ENCODE measurements around the gene GPC6.

GRCh38 chr13:94431574-94431973 is 1205.0 kb downstream of the GPC6 start:
- no peak for TF ChIP-seq ZNF292 (tag by site-specific recombination; IDR thresholded peaks at IDR 0.05; ENCODE audit: borderline replicate concordance, low read depth)
- TF ChIP-seq, protein P1, sequence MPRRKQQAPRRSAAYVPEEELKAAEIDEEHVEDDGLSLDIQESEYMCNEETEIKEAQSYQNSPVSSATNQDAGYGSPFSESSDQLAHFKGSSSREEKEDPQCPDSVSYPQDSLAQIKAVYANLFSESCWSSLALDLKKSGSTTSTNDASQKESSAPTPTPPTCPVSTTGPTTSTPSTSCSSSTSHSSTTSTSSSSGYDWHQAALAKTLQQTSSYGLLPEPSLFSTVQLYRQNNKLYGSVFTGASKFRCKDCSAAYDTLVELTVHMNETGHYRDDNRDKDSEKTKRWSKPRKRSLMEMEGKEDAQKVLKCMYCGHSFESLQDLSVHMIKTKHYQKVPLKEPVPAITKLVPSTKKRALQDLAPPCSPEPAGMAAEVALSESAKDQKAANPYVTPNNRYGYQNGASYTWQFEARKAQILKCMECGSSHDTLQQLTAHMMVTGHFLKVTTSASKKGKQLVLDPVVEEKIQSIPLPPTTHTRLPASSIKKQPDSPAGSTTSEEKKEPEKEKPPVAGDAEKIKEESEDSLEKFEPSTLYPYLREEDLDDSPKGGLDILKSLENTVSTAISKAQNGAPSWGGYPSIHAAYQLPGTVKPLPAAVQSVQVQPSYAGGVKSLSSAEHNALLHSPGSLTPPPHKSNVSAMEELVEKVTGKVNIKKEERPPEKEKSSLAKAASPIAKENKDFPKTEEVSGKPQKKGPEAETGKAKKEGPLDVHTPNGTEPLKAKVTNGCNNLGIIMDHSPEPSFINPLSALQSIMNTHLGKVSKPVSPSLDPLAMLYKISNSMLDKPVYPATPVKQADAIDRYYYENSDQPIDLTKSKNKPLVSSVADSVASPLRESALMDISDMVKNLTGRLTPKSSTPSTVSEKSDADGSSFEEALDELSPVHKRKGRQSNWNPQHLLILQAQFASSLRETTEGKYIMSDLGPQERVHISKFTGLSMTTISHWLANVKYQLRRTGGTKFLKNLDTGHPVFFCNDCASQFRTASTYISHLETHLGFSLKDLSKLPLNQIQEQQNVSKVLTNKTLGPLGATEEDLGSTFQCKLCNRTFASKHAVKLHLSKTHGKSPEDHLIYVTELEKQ (tag by site-specific recombination; IDR thresholded peaks at IDR 0.05; ENCODE audit: borderline replicate concordance), result no peak
- TF ChIP-seq CTCF (tag by site-specific recombination; IDR thresholded peaks at IDR 0.05), result no peak
- TF ChIP-seq KLF16 (tag by site-specific recombination; IDR thresholded peaks at IDR 0.05), result no peak
- no peak for TF ChIP-seq ZNF138 (tag by site-specific recombination; IDR thresholded peaks at IDR 0.05; ENCODE audit: borderline replicate concordance)
- TF ChIP-seq IKZF3 (tag by site-specific recombination; IDR thresholded peaks at IDR 0.05), result no peak
- TF ChIP-seq HOXA7 (CRISPR knock-in tag; IDR thresholded peaks at IDR 0.05; ENCODE audit: borderline replicate concordance), result no peak
- TF ChIP-seq, protein P2, sequence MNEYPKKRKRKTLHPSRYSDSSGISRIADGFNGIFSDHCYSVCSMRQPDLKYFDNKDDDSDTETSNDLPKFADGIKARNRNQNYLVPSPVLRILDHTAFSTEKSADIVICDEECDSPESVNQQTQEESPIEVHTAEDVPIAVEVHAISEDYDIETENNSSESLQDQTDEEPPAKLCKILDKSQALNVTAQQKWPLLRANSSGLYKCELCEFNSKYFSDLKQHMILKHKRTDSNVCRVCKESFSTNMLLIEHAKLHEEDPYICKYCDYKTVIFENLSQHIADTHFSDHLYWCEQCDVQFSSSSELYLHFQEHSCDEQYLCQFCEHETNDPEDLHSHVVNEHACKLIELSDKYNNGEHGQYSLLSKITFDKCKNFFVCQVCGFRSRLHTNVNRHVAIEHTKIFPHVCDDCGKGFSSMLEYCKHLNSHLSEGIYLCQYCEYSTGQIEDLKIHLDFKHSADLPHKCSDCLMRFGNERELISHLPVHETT (tag by site-specific recombination; IDR thresholded peaks at IDR 0.05), result no peak
- no peak for TF ChIP-seq TRIM28 (IDR thresholded peaks at IDR 0.05; ENCODE audit: borderline replicate concordance, low read length)
- TF ChIP-seq ZNF121 (tag by site-specific recombination; IDR thresholded peaks at IDR 0.05), result no peak
- TF ChIP-seq ZBTB7A (tag by site-specific recombination; IDR thresholded peaks at IDR 0.05; ENCODE audit: low read depth), result no peak
- TF ChIP-seq ZBTB1 (tag by site-specific recombination; IDR thresholded peaks at IDR 0.05), result no peak
- no peak for TF ChIP-seq ZNF10 (tag by site-specific recombination; IDR thresholded peaks at IDR 0.05)
